Panc1 (cell line): ENCODE measurements around the gene ATP10D. TPM values are rescaled to one million over a fixed set of nuclear protein-coding genes. Genes with fewer than 3 reads are reported as not detected.

Experiments used
- ATAC-seq: fragments of 200-7000 bp; cut with Tn5 transposase; 2 replicates; pipeline ENCODE4 v1.9.1; 2020; ENCODE audit warnings: mild to moderate bottlenecking, moderate library complexity
- BruUV-seq: library from RNA; stranded (reverse); fragments of 400-500 nt; replicated peaks from 2 replicates; lab custom pipeline; 2021; lab: Mats Ljungman, UMichigan
- CTCF ChIA-PET: fragments of 300-600 bp; sonication (Branson Sonifier 250); formaldehyde crosslinking; loops from one replicate; lab custom pipeline; 2022; ENCODE audit warnings: antibody characterized with exemption; lab: Charles Lee
- POLR2A ChIA-PET: fragments of 300-600 bp; sonication (Branson Sonifier 250); formaldehyde crosslinking; loops from one replicate; lab custom pipeline; 2022; ENCODE audit warnings: antibody characterized with exemption; lab: Charles Lee
- DNase-seq: peaks from one replicate; pipeline ENCODE4 v3.0.0-alpha.2; 2010; ENCODE audit warnings: low read depth, low spot score
- H3K27ac ChIP-seq: 2 replicates; pipeline ENCODE4 v1.5.1; 2011; ENCODE audit warnings: mild to moderate bottlenecking, low read length, inconsistent platforms
- H3K27me3 ChIP-seq: fragments of 200-500 bp; sonication (Bioruptor generic); 2 replicates; pipeline ENCODE4 v1.6.0; 2014; ENCODE audit warnings: low read length, inconsistent platforms; ENCODE audit not compliant: control insufficient read depth, insufficient read depth
- H3K36me3 ChIP-seq: fragments of 200-500 bp; sonication (Bioruptor generic); 2 replicates; pipeline ENCODE4 v1.5.1; 2014; ENCODE audit warnings: inconsistent platforms, mild to moderate bottlenecking, low read length, moderate library complexity; ENCODE audit not compliant: control insufficient read depth, insufficient read depth
- H3K4me1 ChIP-seq: 2 replicates; pipeline ENCODE4 v1.5.1; 2011; ENCODE audit warnings: inconsistent platforms, mild to moderate bottlenecking, low read length, moderate library complexity; ENCODE audit not compliant: control insufficient read depth, insufficient read depth
- H3K4me3 ChIP-seq, 2 experiments: 2 replicates each; pipeline ENCODE4 v1.5.1; 2011 to 2012; ENCODE audit warnings: low read depth in 2 of 2, low read length in 2 of 2, mild to moderate bottlenecking in 2 of 2, inconsistent platforms in 1 of 2, moderate library complexity in 1 of 2
- H3K9me3 ChIP-seq: fragments of 200-500 bp; sonication (Bioruptor generic); 2 replicates; pipeline ENCODE4 v1.5.1; 2014; ENCODE audit warnings: low read depth, mild to moderate bottlenecking, inconsistent platforms, low read length, moderate library complexity; ENCODE audit not compliant: control insufficient read depth, insufficient read depth
- CTCF ChIP-seq: fragments of 450-650 bp; IDR thresholded peaks from 2 replicates; pipeline ENCODE4 v1.5.1; 2017; ENCODE audit warnings: mild to moderate bottlenecking
- POLR2AphosphoS5 ChIP-seq: IDR thresholded peaks from 2 replicates; pipeline ENCODE4 v1.6.1; 2012; ENCODE audit warnings: mild to moderate bottlenecking, low read depth, low read length, moderate library complexity
- REST ChIP-seq, 2 experiments: IDR thresholded peaks; 2 replicates each; pipeline ENCODE4 v1.6.1; 2011 to 2012; ENCODE audit warnings: low read depth in 2 of 2, control low read depth in 1 of 2, low read length in 1 of 2, mild to moderate bottlenecking in 1 of 2, moderate library complexity in 1 of 2; ENCODE audit not compliant: insufficient read depth in 1 of 2
- SIN3A ChIP-seq: IDR thresholded peaks from 2 replicates; pipeline ENCODE4 v1.6.1; 2012; ENCODE audit warnings: low read depth, mild to moderate bottlenecking, low read length, moderate library complexity, borderline replicate concordance; ENCODE audit not compliant: insufficient read depth
- TCF7L2 ChIP-seq: IDR thresholded peaks from 2 replicates; pipeline ENCODE4 v1.6.1; 2011; ENCODE audit warnings: mild to moderate bottlenecking, low read depth, low read length, inconsistent platforms
- in situ Hi-C: cut with HindIII; loops from 2 replicates; pipeline ENCODE4 v1.10.0; 2016; ENCODE audit warnings: low sequenced_read_pairs, low pct_unique_long_range_greater_than_20kb
- intact Hi-C: fragments of 100-400 bp; cut with micrococcal nuclease; formaldehyde crosslinking; loops from one replicate; pipeline ENCODE4 v1.10.0; 2022; ENCODE audit not compliant: unreplicated experiment
- total RNA-seq: library from RNA; stranded (reverse); gene quantifications from one replicate; pipeline ENCODE4 v1.2.1, GENCODE V29; 2021; ENCODE audit not compliant: unreplicated experiment

ATP10D gene
- total RNA-seq, 1 experiment from 2014 or later: 13.9 TPM

GRCh38 chr4:47619691-47620090 lies 134.6 kb downstream of the ATP10D start:
- Histone ChIP-seq H3K4me1 (no peaks in the 10 kb centered on the region), H3K36me3 (no peaks in the 10 kb centered on the region), H3K27me3 (no peaks in the 10 kb centered on the region), H3K27ac (no peak overlapping the region), H3K9me3 (no peaks in the 10 kb centered on the region), H3K4me3 (no peak overlapping the region)
- no peak for TF ChIP-seq REST (IDR thresholded peaks at IDR 0.05; ENCODE audit: insufficient read depth in 1 of 2, low read depth in 2 of 2, low read length in 1 of 2)
- no peak for TF ChIP-seq CTCF
- TF ChIP-seq SIN3A: no peak
- TF ChIP-seq POLR2AphosphoS5: no peak
- no peak for TF ChIP-seq TCF7L2
- in situ Hi-C loops: no loop called here
- CTCF ChIA-PET: no interaction called here
- ATAC-seq: no peak
- BruUV-seq: no TSS peak
- POLR2A ChIA-PET: no interaction called here
- intact Hi-C loops: no loop called here
- no peak for DNase-seq

DNA sequence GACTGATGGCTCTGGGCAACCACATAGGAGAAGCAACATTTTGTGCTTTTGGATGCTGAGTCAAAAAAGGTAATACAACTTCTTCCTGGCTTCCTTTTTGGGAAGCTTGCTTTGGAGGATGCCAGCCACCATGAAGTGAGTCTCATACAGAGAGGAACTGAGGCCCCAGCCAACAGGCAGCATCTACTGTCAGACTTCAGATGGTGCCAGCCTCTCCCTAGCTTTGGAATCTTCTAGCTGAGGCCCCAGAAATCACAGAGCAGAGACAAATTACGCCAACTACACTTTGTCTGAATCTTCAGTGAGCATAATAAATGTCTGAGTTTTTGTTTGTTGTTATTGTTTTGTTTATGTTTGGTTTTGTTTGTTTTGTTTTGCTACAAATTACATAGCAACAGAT lies 136.1 kb downstream of the ATP10D start:
- no peak overlapping the region for H3K27ac ChIP-seq
- no peak for ATAC-seq
- intact Hi-C loops (no loop called here), in situ Hi-C loops (no loop called here)
- H3K4me1 ChIP-seq: no peaks in the 10 kb centered on the region
- POLR2A ChIA-PET: no interaction called here
- CTCF ChIA-PET: no interaction called here
- no peaks in the 10 kb centered on the region for H3K27me3 ChIP-seq
- no peaks in the 10 kb centered on the region for H3K9me3 ChIP-seq
- DNase-seq: no peak
- TF ChIP-seq SIN3A: no peak
- no peaks in the 10 kb centered on the region for H3K36me3 ChIP-seq
- no TSS peak for BruUV-seq
- H3K4me3 ChIP-seq: no peak overlapping the region

DNA sequence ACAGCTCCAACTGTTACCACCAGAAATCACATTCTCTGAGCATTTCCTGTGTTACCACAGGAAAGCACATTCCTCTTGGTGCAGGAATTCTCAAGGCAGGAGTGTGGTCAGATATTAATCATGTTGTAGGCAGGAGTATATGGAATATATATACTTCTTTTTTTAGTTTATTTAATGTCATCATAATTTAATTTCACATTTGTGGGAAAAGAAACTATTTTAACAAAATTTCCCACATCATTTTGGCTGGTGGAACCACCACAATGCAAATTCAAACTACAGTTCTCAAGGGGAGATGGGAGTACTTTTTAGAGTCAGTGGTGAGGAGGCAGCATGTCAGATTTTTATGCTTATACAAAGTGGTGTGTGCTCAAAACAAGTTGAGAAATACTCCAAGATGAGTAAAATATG lies 139.0 kb downstream of the ATP10D start:
- Histone ChIP-seq H3K36me3 (no peaks in the 10 kb centered on the region), H3K4me3 (no peak overlapping the region), H3K27ac (no peak overlapping the region), H3K4me1 (no peaks in the 10 kb centered on the region), H3K27me3 (no peaks in the 10 kb centered on the region), H3K9me3 (no peaks in the 10 kb centered on the region)
- ATAC-seq: no peak
- ChIA-PET POLR2A (no interaction called here), CTCF (no interaction called here)
- no TSS peak for BruUV-seq
- no peak for DNase-seq
- in situ Hi-C loops: no loop called here
- TF ChIP-seq POLR2AphosphoS5 (no peak), TCF7L2 (no peak), REST (IDR thresholded peaks at IDR 0.05; ENCODE audit: insufficient read depth in 1 of 2, low read depth in 2 of 2, low read length in 1 of 2) (no peak), CTCF (no peak), SIN3A (no peak)
- intact Hi-C loops: no loop called here
